Measurements from ENCODE around the gene FAM20A.

DNA sequence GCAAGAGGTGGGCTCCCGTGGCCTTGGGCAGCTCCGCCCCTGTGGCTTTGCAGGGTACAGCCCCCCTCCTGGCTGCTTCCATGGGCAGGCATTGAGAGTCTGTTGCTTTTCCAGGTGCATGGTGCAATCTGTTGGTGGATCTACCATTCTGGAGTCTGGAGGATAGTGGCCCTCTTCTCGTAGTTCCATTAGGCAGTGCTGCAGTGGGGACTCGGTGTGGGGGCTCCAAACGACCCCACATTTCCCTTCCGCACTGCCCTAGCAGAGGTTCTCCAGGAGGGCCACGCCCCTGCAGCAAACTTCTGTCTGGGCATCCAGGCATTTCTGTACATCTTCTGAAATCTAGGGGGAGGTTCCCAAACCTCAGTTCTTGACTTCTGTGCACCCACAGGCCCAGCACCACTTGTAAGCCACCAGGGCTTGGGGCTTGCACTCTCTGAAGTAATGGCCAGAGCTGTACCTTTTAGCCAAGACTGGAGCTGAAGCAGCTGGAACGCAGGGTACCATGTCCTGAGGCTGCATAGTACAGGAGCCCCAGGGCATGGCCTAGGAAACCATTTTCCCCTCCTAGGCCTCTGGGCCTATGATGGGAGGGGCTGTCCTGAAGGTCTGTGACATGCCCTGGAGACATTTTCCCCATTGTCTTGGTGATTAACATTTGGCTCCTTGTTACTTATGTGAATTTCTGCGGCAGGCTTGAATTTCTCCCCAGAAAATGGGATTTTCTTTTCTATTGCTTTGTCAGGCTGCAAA is 82.9 kb downstream of the FAM20A start:
- TF ChIP-seq, protein P1, sequence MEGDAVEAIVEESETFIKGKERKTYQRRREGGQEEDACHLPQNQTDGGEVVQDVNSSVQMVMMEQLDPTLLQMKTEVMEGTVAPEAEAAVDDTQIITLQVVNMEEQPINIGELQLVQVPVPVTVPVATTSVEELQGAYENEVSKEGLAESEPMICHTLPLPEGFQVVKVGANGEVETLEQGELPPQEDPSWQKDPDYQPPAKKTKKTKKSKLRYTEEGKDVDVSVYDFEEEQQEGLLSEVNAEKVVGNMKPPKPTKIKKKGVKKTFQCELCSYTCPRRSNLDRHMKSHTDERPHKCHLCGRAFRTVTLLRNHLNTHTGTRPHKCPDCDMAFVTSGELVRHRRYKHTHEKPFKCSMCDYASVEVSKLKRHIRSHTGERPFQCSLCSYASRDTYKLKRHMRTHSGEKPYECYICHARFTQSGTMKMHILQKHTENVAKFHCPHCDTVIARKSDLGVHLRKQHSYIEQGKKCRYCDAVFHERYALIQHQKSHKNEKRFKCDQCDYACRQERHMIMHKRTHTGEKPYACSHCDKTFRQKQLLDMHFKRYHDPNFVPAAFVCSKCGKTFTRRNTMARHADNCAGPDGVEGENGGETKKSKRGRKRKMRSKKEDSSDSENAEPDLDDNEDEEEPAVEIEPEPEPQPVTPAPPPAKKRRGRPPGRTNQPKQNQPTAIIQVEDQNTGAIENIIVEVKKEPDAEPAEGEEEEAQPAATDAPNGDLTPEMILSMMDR (IDR thresholded peaks at IDR 0.05; ENCODE audit: low read length), result no peak
- TF ChIP-seq EZH2 (IDR thresholded peaks at IDR 0.05; ENCODE audit: borderline replicate concordance, low read length), result no peak

All from OCI-LY1 (cell line).